ENCODE measurements around the gene SLC25A17.

GRCh38 chr22:40826984-40827741 is 8.0 kb upstream of the SLC25A17 start:
- TF ChIP-seq CTCF (IDR thresholded peaks at IDR 0.05; ENCODE audit: borderline replicate concordance, extremely low read depth, low read length, poor library complexity, severe bottlenecking) (no peak), EZH2 (IDR thresholded peaks at IDR 0.05; ENCODE audit: borderline replicate concordance, low read depth, low read length, severe bottlenecking) (no peak)

All from DND-41 (cell line).